Endothelial cell of umbilical vein (primary cell): ENCODE results near the gene KCNK1. TPM values are rescaled to one million over a fixed set of nuclear protein-coding genes. Genes with fewer than 3 reads are reported as not detected.

Experiments
- BruUV-seq: library from RNA; stranded (reverse); fragments of 400-500 nt; replicated peaks from 2 replicates; lab custom pipeline; 2021; lab: Mats Ljungman, UMichigan
- CTCF ChIA-PET: fragments of 300-600, 350-600 bp; sonication (Branson Sonifier 250); formaldehyde crosslinking; loops from one replicate; lab custom pipeline; 2021; ENCODE audit warnings: antibody characterized with exemption, inconsistent platforms; lab: Charles Lee
- POLR2A ChIA-PET: fragments of 300-600, 350-600 bp; sonication (Branson Sonifier 250); formaldehyde crosslinking; loops from one replicate; lab custom pipeline; 2021; ENCODE audit warnings: antibody characterized with exemption, inconsistent platforms; lab: Charles Lee
- DNase-seq: peaks from one replicate; pipeline ENCODE4 v3.0.0-alpha.2; 2011; ENCODE audit warnings: low read depth, low spot score
- FAIRE-seq: peaks from 2 replicates; lab custom pipeline; 2011; peaks lifted over from hg19 to GRCh38; lab: Jason Lieb, UNC
- H2AFZ ChIP-seq: 2 replicates; pipeline ENCODE4 v1.6.0; 2012; ENCODE audit warnings: low read depth, low read length, control low read depth, inconsistent platforms
- H3K27ac ChIP-seq: 2 replicates; pipeline ENCODE4 v1.5.1; 2011; ENCODE audit warnings: low read depth, mild to moderate bottlenecking, control low read depth, low read length, moderate library complexity; ENCODE audit not compliant: insufficient read depth
- H3K27me3 ChIP-seq, 2 experiments: 2 replicates each; pipeline versions ENCODE4 v1.6.0 to v1.6.1; 2011; ENCODE audit warnings: low read length in 2 of 2, mixed read lengths in 1 of 2; ENCODE audit not compliant: control insufficient read depth in 2 of 2, insufficient read depth in 2 of 2
- H3K36me3 ChIP-seq, 2 experiments: 2 replicates in 1 of 2; 3 replicates in 1 of 2; pipeline ENCODE4 v1.5.1; 2011; ENCODE audit warnings: low read length in 2 of 2, mild to moderate bottlenecking in 1 of 2, moderate library complexity in 1 of 2; ENCODE audit not compliant: control insufficient read depth in 2 of 2, insufficient read depth in 2 of 2; ENCODE audit errors: extremely low read depth in 1 of 2
- H3K4me1 ChIP-seq: 3 replicates; pipeline ENCODE4 v1.5.1; 2011; ENCODE audit warnings: mild to moderate bottlenecking, low read length; ENCODE audit not compliant: control insufficient read depth, insufficient read depth; ENCODE audit errors: extremely low read depth
- H3K4me2 ChIP-seq: 2 replicates; pipeline ENCODE4 v1.6.1; 2011; ENCODE audit warnings: low read length, control low read depth, mixed read lengths; ENCODE audit not compliant: insufficient read depth
- H3K4me3 ChIP-seq, 3 experiments: fragments of 200-600 bp in 1 of 3; sonication (generic), shearing (Covaris generic) in 1 of 3; replicated peaks in 1 of 3; 2 replicates each; pipeline ENCODE4 v1.5.1; 2011 to 2016; ENCODE audit warnings: control low read depth in 3 of 3, low read length in 3 of 3, mild to moderate bottlenecking in 2 of 3, inconsistent platforms in 1 of 3, low read depth in 1 of 3, moderate library complexity in 1 of 3; ENCODE audit not compliant: insufficient read depth in 1 of 3
- H3K79me2 ChIP-seq: 2 replicates; pipeline ENCODE4 v1.6.0; 2012; ENCODE audit warnings: low read length, inconsistent platforms; ENCODE audit not compliant: control insufficient read depth, insufficient read depth
- H3K9ac ChIP-seq: replicated peaks from 2 replicates; pipeline ENCODE3; 2011; ENCODE audit warnings: low read length, control low read depth; ENCODE audit not compliant: insufficient read depth; ENCODE audit errors: extremely low read depth
- H3K9me1 ChIP-seq: replicated peaks from 3 replicates; pipeline ENCODE4 v1.6.0; 2011; ENCODE audit warnings: mild to moderate bottlenecking, low read length; ENCODE audit not compliant: control insufficient read depth, insufficient read depth; ENCODE audit errors: extremely low read depth
- H3K9me3 ChIP-seq: replicated peaks from 2 replicates; pipeline ENCODE4 v1.5.1; 2012; ENCODE audit warnings: low read length, inconsistent platforms; ENCODE audit not compliant: control insufficient read depth, insufficient read depth
- H4K20me1 ChIP-seq: replicated peaks from 2 replicates; pipeline ENCODE3; 2011; ENCODE audit warnings: mild to moderate bottlenecking, low read length; ENCODE audit not compliant: control insufficient read depth, insufficient read depth; ENCODE audit errors: extremely low read depth
- GATA2 ChIP-seq: IDR thresholded peaks from 2 replicates; pipeline ENCODE4 v1.7.0; 2011; ENCODE audit warnings: low read depth, mild to moderate bottlenecking, moderate library complexity, mixed read lengths, low read length; ENCODE audit not compliant: insufficient read length, insufficient read depth
- JUN ChIP-seq: IDR thresholded peaks from 2 replicates; pipeline ENCODE4 v1.6.1; 2011; ENCODE audit warnings: borderline replicate concordance, low read depth; ENCODE audit not compliant: insufficient read length, insufficient read depth
- MYC ChIP-seq: IDR thresholded peaks from one replicate; pipeline ENCODE4 v1.6.1; 2011; ENCODE audit warnings: mild to moderate bottlenecking, low read depth, low read length
- POLR2AphosphoS5 ChIP-seq: IDR thresholded peaks from 2 replicates; pipeline ENCODE4 v1.6.1; 2012; ENCODE audit warnings: low read depth, mild to moderate bottlenecking, control low read depth, low read length, moderate library complexity; ENCODE audit not compliant: insufficient read depth
- dilution Hi-C: fragments of 300-500 bp; cut with MboI; formaldehyde crosslinking; loops from one replicate; pipeline ENCODE4 v1.15.0; 2019; ENCODE audit warnings: low sequenced_read_pairs; ENCODE audit not compliant: extremely low pct_ligation_motif_present
- intact Hi-C: fragments of 100-400 bp; cut with micrococcal nuclease; formaldehyde crosslinking; loops from one replicate; pipeline ENCODE4 v1.10.0; 2022
- polyA plus RNA-seq, 4 experiments: library from polyadenylated mRNA; depleted of rRNA in 3 of 4; stranded (reverse) in 3 of 4; unstranded in 1 of 4; fragments of >200 nt; gene quantifications; 2 replicates each; pipeline versions ENCODE4 v1.2.1 to v1.2.3, GENCODE V29; 2011 to 2012; ENCODE audit warnings: missing spikeins in 1 of 4
- total RNA-seq: library from RNA; stranded (reverse); gene quantifications from 2 replicates; pipeline ENCODE4 v1.2.3, GENCODE V29; 2021

The KCNK1 gene
- total and polyA plus RNA-seq, 2 donors (not counting 3 experiments of a cell fraction or from before 2014, with no cell fraction given): 0.83 to 2.8 TPM

DNA sequence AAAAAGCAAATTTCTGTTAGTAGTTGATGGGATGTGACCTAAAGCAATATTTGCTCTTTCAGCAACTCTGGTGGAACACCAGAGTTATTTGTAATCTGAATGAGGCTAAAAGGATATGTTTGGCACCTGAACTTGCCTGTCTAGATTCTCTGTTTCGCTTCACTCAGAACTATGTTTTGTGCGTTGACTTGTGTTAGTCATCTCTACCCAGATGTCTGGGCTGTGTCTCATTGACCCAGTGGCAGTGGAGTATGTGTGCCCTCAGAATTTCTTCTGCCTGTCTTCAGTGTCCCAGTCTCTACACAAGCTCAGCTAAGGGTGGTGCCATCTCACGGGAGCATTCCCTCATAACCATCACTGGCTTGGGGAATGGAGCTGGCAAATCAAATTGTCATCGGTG is 13.9 kb downstream of the KCNK1 start:
- FAIRE-seq: no peak

DNA sequence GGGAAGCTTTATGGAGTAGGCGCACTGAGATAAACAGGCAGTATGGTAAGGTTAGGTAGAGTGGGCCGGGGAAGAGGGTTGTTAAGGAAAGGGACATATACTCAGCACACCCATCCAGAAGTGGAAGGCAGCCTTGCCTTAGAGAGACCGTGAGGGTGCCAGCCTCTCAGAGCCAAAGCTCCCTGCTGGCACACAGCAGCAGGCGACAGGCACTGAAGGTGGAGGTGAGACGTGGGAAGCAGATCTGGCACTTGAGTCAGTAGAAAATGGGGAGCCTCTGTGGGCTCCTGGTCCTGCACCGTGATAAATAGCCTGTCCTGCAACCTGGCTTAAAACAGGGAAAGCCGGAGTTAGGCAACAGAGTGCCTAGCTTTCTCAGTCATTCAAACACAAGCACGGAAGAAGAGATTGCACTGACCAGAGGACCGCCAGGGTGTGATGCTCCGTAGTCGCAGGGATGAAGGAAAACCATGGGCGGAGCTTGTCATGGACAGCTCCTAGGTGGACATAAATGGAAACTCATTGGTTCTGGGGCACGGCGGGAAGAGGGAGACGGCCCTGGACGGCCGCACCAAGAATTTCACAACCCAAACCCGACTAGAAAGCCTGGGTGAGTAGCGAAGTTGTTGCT is 15.5 kb downstream of the KCNK1 start:
- Histone ChIP-seq H3K4me2 (no peak overlapping the region), H3K9me3 (no peaks in the 10 kb centered on the region), H3K36me3 (no peaks in the 10 kb centered on the region), H3K4me1 (no peaks in the 10 kb centered on the region), H3K9me1 (no peaks in the 10 kb centered on the region), H3K4me3 (no peak overlapping the region), H2AFZ (no peak overlapping the region), H3K27me3 (no peaks in the 10 kb centered on the region), H3K9ac (no peak overlapping the region), H3K27ac (no peak overlapping the region), H4K20me1 (no peaks in the 10 kb centered on the region), H3K79me2 (no peaks in the 10 kb centered on the region)
- FAIRE-seq (no peak), DNase-seq (no peak)
- TF ChIP-seq GATA2 (no peak), MYC (no peak)
- intact Hi-C loops: no loop called here
- POLR2A ChIA-PET: no interaction called here
- no TSS peak for BruUV-seq
- dilution Hi-C loops: no loop called here
- CTCF ChIA-PET: no interaction called here

More for the DNA sequence above, 13.9 kb downstream of the KCNK1 start:
- no TSS peak for BruUV-seq
- H3K79me2 ChIP-seq: no peaks in the 10 kb centered on the region
- CTCF ChIA-PET: no interaction called here
- dilution Hi-C loops: no loop called here
- no peaks in the 10 kb centered on the region for H3K4me1 ChIP-seq
- intact Hi-C loops: no loop called here
- TF ChIP-seq JUN (no peak), GATA2 (no peak), POLR2AphosphoS5 (no peak)
- H3K27me3 ChIP-seq: no peaks in the 10 kb centered on the region
- no peaks in the 10 kb centered on the region for H3K36me3 ChIP-seq
- H3K9me1 ChIP-seq: no peaks in the 10 kb centered on the region
- DNase-seq: no peak
- no peak overlapping the region for H3K4me2 ChIP-seq
- no peak overlapping the region for H3K4me3 ChIP-seq
- H4K20me1 ChIP-seq: no peaks in the 10 kb centered on the region
- H3K27ac ChIP-seq: no peak overlapping the region
- H2AFZ ChIP-seq: no peak overlapping the region
- POLR2A ChIA-PET: no interaction called here
- H3K9ac ChIP-seq: no peak overlapping the region
- no peaks in the 10 kb centered on the region for H3K9me3 ChIP-seq
